GM12874 (cell line): ENCODE data around the gene USH1C.

Experiments
- CTCF ChIP-seq: IDR thresholded peaks from 2 replicates; pipeline ENCODE4 v1.5.1; 2011; ENCODE audit warnings: low read depth, mild to moderate bottlenecking, control low read depth, low read length, moderate library complexity; ENCODE audit not compliant: insufficient read depth

USH1C gene

GRCh38 chr11:17581732-17582053, 37.5 kb upstream of the USH1C start:
- TF ChIP-seq CTCF: no peak

GRCh38 chr11:17581036-17581731, 37.0 kb upstream of the USH1C start:
- TF ChIP-seq CTCF: no peak

- no peak for TF ChIP-seq CTCF
Observed at GRCh38 chr11:17580271-17580670, 36.1 kb upstream of the USH1C start.

GRCh38 chr11:17579451-17579850, 35.2 kb upstream of the USH1C start:
- no peak for TF ChIP-seq CTCF

GRCh38 chr11:17578958-17579357, 34.7 kb upstream of the USH1C start:
- TF ChIP-seq CTCF: no peak

GRCh38 chr11:17578296-17578695, 34.1 kb upstream of the USH1C start:
- no peak for TF ChIP-seq CTCF

- no peak for TF ChIP-seq CTCF
Observed at GRCh38 chr11:17575431-17576425, 31.5 kb upstream of the USH1C start.
